ENCODE measurements around the gene CEP72. TPM values are rescaled to one million over a fixed set of nuclear protein-coding genes. Genes with fewer than 3 reads are reported as not detected.

The CEP72 gene
- total RNA-seq, 1 donor from 2014 or later, result 4.7 TPM

DNA sequence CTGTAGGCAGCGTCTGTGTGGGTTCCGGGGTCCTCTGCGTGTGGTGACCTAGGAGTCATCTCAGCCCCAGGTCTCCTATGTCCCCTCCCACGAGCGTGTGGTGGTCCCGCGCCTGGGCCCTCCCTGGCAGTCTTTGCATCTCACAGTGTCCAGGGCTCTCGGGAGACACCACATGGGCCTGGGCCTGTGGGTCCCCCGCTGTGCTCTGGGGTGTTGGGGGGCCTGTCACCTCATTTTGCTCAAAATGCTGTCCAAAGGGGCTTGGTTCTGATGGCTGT is 27.1 kb downstream of the CEP72 start:
- DNase-seq (ENCODE audit: low read depth), result no peak

DNA sequence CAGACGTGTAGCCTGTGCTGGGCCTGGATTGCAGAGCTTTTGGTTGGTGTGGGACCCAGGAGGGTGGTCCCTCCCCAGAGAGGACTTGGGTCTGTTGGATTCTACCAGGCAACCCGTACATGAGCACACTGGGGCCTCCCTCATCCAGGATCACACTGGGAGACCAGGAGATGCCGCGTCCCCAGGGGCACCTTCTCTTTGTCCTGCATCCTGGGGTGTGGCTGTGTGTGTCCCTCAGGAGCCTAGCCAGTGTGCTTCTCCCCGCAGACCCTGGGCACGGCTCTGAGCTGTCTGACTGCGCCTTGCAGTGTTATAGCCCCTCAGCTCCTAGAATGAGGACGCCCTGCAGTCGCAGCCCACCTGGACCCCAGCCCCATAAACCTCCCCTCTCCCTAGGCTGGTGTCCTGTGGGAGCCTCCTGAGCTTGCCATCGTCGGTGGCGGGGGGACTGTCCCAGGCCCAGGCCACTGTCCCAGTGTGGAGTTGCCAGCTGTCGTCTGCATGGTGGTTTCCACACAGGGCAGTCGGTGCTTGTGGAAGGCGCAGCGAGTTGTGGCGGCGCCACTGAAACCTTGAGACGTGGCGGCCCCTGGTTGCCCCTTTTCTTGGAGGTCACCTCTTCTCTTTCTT is 27.6 kb downstream of the CEP72 start:
- no peak for DNase-seq (ENCODE audit: low read depth)

- no peak for DNase-seq (ENCODE audit: low read depth)
Observed at GRCh38 chr5:640461-641330, 28.6 kb downstream of the CEP72 start.

DNA sequence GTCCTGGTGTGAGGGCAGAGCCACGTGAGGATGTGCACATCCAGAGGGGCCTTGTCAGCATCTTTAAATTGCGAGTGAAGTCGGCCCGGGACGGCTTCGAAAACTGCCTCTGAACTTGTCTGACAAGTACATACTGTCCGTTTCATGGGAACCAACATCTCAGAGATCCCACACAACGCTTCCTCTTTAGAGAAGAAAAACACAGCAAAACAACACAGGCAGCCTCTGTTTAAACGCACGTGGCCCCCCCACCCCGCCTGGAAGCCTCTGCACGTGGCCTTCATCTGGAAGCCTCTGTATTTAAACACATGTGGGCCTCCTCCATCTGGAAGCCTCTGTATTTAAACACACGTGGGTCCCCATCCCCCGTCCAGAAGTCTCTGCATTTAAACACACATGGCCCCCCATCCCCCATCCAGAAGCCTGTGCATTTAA is 29.2 kb downstream of the CEP72 start:
- no peak for DNase-seq (ENCODE audit: low read depth)

GRCh38 chr5:642481-642880 is 30.3 kb downstream of the CEP72 start:
- no peak for DNase-seq (ENCODE audit: low read depth)

- no peak for DNase-seq (ENCODE audit: low read depth)
Observed at GRCh38 chr5:643351-643801, 31.2 kb downstream of the CEP72 start.

GRCh38 chr5:643811-644271 is 31.7 kb downstream of the CEP72 start:
- DNase-seq (ENCODE audit: low read depth), result no peak

GRCh38 chr5:644509-644908 is 32.4 kb downstream of the CEP72 start:
- no peak for DNase-seq (ENCODE audit: low read depth)

DNA sequence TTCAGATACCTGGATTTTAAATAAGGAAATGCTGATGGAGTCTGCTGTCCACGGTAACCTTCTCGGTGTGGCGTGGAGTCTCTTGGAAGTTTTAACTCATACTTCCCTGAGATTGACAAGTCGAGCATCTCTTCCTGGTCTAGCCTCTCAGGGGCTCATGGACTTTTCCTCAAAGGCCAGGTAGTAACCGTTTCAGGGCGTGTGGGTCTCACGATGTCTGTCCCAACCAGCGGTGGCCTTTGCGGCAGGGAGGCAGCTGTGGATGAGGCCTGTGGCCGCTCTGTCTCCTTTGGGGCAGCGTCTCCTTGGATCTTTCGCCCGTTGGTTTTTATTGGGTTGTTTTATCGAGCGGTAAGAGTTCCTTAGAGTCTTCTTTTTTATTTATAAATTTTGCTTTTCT is 32.8 kb downstream of the CEP72 start:
- DNase-seq (ENCODE audit: low read depth), result no peak

DNA sequence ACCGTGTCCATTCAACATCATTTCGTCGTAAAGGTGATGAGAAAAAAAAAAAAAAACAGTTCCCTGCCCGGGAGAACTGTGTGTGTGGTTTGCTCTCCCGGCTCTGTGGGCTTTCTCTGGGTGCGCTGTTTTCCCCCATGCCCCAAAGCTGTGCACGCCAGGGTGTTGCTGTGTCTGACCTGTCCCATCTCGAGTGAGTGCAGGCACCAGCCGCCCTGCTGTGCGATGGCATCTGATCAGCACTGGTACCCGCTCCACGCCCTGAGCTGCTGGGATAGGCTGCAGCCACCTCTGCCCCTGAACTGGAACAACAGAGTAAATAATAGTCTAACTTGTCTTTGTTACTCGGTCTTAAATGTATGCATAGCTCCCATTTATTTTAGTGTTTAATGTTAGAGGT is 33.3 kb downstream of the CEP72 start:
- no peak for DNase-seq (ENCODE audit: low read depth)

DNA sequence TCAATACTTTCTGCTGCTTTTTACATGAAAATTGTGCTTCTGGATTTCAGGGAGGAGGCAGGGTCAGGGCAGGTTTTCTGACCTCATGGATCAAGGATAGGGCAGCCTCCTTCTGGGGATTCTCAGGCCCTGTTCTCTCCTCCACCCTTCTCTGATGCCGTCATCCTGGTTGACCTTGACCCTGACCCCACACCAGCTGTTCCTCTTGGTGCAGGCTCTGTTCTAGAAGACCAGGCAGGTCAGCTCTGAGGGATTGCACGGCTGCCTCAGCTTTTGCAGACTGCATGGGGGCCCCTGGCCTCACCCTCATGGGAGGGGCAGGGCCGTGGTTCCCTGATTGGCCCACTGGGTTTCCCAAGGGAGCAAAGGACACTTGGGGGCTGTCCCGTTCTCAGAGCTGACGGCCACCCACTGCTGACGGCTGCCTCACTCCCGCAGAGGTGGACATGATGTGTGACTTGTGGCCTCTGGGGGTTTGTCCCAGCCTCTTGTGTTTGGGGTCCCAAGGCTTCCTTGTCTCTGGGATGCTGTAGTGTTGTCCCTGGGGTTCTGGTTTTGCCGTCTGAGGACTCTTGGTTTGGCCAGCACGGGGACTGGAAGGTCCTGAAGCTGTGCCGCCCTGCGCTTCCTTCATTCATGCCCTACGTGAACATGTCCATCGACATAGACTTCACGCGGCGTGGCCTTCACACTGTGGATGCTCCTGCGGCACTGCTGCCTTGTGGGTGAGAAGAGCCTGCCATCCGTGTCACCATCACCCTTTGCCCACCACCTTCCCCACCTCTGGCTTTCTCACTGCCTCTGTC is 34.5 kb downstream of the CEP72 start:
- no peak for DNase-seq (ENCODE audit: low read depth)

GRCh38 chr5:647311-647710 is 35.2 kb downstream of the CEP72 start:
- no peak for DNase-seq (ENCODE audit: low read depth)

DNA sequence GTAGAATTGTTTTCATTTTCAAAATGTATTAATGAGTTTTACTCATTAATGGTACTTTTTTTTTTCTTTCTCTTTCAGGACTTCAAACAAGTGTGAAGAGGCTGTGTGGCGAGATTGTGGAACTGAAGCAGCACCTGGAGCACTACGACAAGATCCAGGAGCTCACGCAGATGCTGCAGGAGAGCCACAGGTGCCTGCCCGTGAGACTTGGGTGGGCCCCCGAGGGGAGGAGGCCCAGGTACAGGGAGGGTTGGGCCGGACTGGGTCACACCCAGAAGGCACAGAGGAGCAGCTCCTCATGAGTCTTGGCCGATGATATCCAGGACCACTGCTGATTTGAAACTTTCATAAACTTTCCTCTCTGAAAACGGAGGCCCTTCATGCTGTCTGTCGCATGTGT is 35.6 kb downstream of the CEP72 start:
- DNase-seq (ENCODE audit: low read depth), result no peak

GRCh38 chr5:651296-652022 is 39.3 kb downstream of the CEP72 start:
- DNase-seq (ENCODE audit: low read depth), result no peak

DNA sequence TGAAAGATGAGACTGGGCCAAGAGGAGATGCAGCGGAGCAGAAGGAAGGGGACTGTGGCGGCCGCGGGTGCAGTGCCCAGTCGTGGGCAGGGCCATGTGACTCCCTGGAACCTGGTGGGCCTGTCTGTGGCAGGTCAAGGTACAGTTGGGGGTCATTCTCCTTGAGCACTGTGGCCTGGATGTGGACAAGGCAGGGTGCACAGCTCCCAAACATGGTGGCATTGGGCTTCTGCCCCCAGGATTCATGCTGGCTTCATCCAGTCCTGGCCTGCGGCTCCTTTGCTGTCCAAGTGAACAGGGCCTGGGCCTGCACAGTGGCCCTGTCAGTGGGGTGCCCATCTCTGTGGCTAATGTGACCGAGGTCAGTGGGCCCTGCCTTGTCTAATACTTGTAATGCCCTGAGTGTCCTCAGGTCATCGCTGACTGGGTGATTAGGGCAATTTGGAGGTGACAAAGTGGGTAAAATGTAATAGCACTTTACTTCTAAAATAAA is 39.9 kb downstream of the CEP72 start:
- no peak for DNase-seq (ENCODE audit: low read depth)

DNA sequence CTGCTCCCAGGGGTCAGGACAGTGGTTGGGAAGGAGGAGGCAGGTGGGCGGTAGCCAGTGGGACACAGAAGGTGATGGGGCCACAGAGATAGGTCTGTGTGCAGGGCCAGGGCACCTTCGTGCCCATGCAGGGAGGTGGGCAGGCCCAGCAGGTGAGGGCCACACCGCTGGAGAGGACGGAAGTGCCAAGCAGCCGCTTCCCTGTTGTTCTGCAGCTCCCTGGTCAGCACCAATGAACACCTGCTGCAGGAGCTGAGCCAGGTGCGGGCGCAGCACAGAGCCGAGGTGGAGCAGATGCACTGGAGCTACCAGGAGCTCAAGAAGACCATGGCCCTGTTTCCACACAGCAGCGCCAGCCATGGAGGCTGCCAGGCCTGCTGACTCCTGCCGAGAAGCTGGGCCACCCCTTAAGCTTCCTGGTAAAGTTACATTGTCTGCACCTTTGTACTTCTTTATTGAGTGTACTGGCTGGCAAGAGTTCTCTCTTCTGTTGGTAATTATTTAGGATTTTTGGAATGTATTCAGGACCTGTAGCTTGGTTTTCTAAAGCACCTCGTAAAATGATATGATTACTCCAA is 40.7 kb downstream of the CEP72 start:
- DNase-seq (ENCODE audit: low read depth), result no peak

DNA sequence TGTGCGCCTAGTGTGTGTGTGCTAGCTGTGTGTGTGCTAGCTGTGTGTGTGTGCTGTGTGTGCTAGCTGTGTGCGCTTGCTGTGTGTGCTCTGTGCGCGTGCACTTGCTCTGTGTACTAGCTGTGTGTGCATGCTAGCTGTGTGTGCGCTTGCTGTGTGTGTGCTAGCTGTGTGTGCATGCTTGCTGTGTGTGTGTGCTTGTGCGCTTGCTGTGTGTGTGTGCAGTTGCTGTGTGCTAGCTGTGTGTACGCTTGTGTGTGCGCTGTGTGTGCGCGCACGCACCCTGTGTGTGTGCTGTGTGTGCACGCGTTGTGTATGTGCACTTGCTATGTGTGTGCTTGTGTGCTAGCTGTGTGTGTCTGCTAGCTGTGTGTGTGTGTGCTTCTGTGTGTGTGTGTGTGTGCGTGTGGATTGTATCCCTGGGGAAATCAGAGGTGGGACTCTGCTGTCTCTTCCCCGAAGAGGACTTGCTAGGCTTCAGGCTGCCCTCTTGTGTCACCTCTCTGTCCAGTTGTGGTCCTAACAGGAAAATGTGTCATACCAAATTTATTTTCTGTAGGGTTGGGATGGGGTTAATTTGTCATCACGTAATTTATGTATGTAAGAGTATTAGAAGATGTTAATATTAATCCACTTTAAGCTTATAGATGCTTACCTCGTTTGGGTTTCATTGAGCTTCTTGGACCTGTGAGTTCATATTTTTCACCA is 42.1 kb downstream of the CEP72 start:
- DNase-seq (ENCODE audit: low read depth), result no peak

DNA sequence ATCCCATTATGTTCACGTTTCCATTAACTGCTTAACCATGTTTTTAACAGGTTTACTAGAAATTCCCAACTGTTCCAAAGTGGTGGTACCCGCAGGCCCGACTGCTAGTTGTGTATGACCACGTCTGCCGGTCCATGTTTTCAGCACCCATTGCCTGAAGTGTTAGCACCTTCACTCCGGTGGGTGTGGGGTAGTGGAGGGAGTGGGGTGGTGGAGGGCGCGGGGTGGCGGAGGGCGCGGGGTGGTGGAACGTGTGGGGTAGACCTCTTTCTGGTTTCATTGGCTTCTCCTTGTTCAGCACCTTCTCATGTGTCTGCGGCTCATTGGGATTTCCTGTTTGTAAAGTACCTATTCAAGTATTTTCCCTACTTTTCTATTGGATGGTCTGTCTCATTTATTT is 43.3 kb downstream of the CEP72 start:
- DNase-seq (ENCODE audit: low read depth), result no peak

DNA sequence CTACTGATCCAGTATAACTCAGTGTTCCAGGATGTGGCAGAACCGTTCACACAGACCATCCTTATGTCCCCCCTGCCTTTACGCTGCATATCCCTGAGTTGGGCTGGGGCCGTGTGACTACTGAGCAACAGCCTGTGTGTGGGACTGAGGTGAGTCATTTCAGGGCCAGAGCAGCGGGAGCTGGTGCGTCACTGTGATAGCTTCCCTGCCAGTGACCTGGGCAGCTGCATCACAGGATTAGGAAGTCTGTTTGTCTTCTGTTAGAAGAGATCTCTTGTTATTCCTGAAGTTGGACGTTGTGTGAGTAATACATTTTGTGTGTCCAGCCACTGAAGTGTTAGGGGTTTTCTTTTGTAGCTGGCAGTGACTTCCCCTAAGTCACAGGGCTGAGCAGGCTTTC is 45.4 kb downstream of the CEP72 start:
- peak; percentile 61 for DNase-seq (ENCODE audit: low read depth)

GRCh38 chr5:658103-658502 is 46.0 kb downstream of the CEP72 start:
- no peak for DNase-seq (ENCODE audit: low read depth)
